Coronary artery (tissue), 2 donors: ENCODE data around the gene SP5.

Experiments used
- DNase-seq: peaks from one replicate; pipeline ENCODE4 v3.0.0-alpha.2; 2017; ENCODE audit warnings: low spot score
- H3K27ac ChIP-seq, 2 donors: fragments of 200-600 bp; sonication (generic); one replicate each; pipeline ENCODE4 v1.5.1; 2016 to 2019
- H3K4me3 ChIP-seq: fragments of 200-600 bp; sonication (generic); 2 replicates; pipeline ENCODE4 v1.5.1; 2016; ENCODE audit warnings: mild to moderate bottlenecking, moderate library complexity
- CTCF ChIP-seq: fragments of 200-600 bp; sonication (generic); IDR thresholded peaks from one replicate; pipeline ENCODE4 v1.5.1; 2019; ENCODE audit warnings: antibody characterized with exemption

SP5 gene

DNA sequence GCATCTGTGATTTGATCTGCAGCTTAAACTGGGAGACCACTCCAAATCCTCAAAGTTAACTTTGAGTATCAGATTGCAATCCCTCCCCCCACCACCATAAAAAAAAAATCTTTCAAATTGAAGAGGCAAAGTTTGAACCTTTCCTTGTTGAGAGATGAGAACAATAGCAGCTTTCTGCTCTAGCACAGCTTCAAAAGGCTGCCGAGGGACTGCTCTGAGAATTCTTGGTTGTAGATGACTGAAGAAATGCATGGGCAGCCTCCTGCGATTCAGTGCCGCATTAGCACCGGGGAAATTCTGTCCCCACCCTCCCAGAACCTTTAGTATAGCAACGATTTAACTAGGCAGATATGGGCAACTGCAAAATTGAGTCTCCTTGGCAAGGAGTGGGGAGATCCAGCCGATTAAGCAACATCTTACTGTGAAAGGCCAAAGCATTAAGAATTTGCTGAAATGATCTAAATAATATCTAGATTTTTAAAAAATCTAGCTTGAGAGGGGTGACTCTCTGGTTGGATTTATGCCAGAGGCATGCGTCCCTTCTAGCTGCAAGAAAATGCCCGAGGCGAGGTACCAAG is 3.9 kb upstream of the SP5 start:
- no peak overlapping the region for H3K27ac ChIP-seq
- no peak for TF ChIP-seq CTCF
- DNase-seq: no peak
- H3K4me3 ChIP-seq: no peak overlapping the region

GRCh38 chr2:170711774-170712652 is 3.1 kb upstream of the SP5 start:
- Histone ChIP-seq H3K4me3 (no peak overlapping the region), H3K27ac (no peak overlapping the region)
- TF ChIP-seq CTCF: no peak
- DNase-seq: no peak

DNA sequence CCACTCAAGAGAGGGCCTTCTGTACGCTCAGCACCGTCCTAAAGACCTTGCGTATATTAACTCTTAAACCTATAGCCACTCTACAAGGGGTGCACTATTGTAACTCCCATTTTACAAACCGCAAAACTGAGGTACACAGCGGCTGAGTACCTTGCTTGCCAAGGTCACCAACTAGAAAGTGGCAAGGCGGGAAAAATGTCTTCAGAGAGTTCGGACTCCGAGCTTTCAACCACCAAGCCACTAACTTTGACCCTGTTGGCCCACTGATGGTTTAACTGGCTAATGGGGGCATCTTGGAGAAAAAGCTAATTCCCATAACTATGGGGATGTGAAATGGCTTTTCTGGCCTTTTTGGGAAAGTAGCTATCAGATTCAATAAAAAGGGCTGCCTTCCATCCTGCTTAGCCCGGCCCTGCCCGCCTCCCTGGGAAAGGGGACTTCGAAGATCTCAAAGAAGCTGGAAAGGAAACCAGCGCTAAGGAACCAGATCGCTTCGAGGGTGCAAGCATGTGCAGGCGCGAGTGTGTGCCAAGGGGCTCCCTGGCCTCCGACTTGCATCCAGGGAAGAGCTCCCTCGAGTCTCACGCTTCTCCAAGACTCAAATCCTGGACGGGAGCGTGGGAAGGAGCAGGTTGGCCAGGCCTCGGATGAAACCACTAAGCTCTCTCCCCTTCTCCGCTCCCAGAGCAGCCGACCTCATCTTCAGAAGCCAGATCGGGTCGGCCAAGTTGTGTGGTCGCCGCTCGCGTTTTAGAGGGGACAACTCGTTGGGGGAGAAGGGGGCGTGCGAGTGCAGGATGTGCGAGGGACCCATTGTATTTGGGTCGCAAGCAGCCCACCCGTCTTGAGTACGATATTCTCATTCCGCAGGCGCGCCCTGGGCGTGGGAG is 2.2 kb upstream of the SP5 start:
- Histone ChIP-seq H3K4me3 (peak overlapping the region; percentile 70), H3K27ac (no peak overlapping the region)
- no peak for DNase-seq
- no peak for TF ChIP-seq CTCF

GRCh38 chr2:170713543-170714380 is 1.4 kb upstream of the SP5 start:
- H3K27ac ChIP-seq: no peak overlapping the region
- DNase-seq: no peak

DNA sequence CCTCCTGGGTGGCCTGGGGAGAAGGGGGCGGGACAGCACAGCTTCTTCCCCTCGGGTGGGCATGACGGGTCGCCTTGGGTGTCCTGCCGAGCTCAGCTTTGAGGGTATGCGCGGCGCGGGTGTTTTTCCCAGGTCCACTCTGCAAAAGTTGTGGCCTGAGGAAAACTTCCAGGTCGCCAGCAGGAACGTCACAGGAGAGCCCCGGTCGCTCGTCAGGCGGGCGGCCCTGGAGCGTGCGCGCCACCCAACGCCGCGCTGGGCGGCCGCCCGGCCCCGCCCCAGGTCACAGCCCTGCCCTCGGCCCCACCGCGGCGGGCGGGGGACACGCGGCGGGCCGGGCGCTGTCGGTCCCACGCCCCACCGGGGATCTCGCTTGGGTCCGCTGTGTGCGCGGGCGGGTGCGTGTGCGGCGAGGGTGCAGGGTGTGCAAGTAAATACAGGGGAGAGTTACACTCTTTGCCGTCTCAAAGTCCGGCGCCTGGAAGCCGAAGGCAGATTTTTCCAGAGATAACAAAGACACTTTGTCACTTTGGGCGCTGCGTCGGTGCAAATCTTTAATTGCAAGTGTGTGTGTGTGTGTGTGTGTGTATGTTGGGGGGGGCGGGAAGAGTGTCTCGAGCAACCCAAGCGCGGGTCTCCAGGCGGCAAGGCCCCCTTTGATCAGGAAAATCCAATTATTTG is 616 bp upstream of the SP5 start:
- TF ChIP-seq CTCF: no peak
- Histone ChIP-seq H3K27ac (no peak overlapping the region), H3K4me3 (peak overlapping the region; percentile 70)
- no peak for DNase-seq

More at GRCh38 chr2:170713543-170714380, 1.4 kb upstream of the SP5 start:
- no peak for TF ChIP-seq CTCF
- peak overlapping the region; percentile 70 for H3K4me3 ChIP-seq
